Vagina (tissue), 2 donors: Measurements from ENCODE around the gene C12orf57. TPM values are rescaled to one million over a fixed set of nuclear protein-coding genes. Genes with fewer than 3 reads are reported as not detected.

ENCODE experiments used
- DNase-seq, 2 donors: peaks; one replicate each; pipeline ENCODE4 v3.0.0-alpha.2; 2017; ENCODE audit errors: extremely low spot score in 2 of 2
- H3K27ac ChIP-seq: fragments of 200-600 bp; sonication (generic); one replicate; pipeline ENCODE4 v1.5.1; 2019
- H3K27me3 ChIP-seq: fragments of 200-600 bp; sonication (generic); one replicate; pipeline ENCODE4 v1.5.1; 2019
- H3K36me3 ChIP-seq, 2 donors: fragments of 200-600 bp; sonication (generic); one replicate each; pipeline ENCODE4 v1.5.1; 2017 to 2019
- H3K4me1 ChIP-seq: fragments of 200-600 bp; sonication (generic); one replicate; pipeline ENCODE4 v1.5.1; 2019
- H3K4me3 ChIP-seq, 2 donors: fragments of 200-600 bp; sonication (generic); 1 replicate in 1 of 2; 2 replicates in 1 of 2; pipeline ENCODE4 v1.5.1; 2016 to 2019
- H3K9me3 ChIP-seq: fragments of 200-600 bp; sonication (generic); one replicate; pipeline ENCODE4 v1.5.1; 2019
- CTCF ChIP-seq, 3 experiments: fragments of 450-650 bp in 2 of 3; fragments of 200-600 bp in 1 of 3; sonication (generic) in 1 of 3; IDR thresholded peaks; one replicate each; pipeline ENCODE4 v1.5.1; 2017 to 2019; ENCODE audit warnings: antibody characterized with exemption in 3 of 3, mild to moderate bottlenecking in 2 of 3, moderate library complexity in 2 of 3
- POLR2A ChIP-seq, 2 donors: fragments of 450-650 bp; IDR thresholded peaks; one replicate each; pipeline ENCODE4 v1.6.1; 2017; ENCODE audit warnings: antibody characterized with exemption in 2 of 2, mild to moderate bottlenecking in 2 of 2, moderate library complexity in 2 of 2
- POLR2AphosphoS5 ChIP-seq, 2 donors: sonication (generic); formaldehyde crosslinking; IDR thresholded peaks; one replicate each; pipeline ENCODE4 v1.9.0; 2017; ENCODE audit warnings: antibody characterized with exemption in 2 of 2, mild to moderate bottlenecking in 2 of 2, low read depth in 1 of 2; ENCODE audit not compliant: insufficient read depth in 1 of 2
- intact Hi-C: fragments of 100-400 bp; cut with DNase I; formaldehyde crosslinking; loops from one replicate; pipeline ENCODE4 v1.15.1; 2023
- total RNA-seq: library from RNA; depleted of rRNA; stranded (reverse); fragments of >200 nt; gene quantifications from one replicate; pipeline ENCODE4 v1.2.3, GENCODE V29; 2016

The C12orf57 gene
- total RNA-seq, 1 donor from 2014 or later = 760 TPM

- no peaks in the 10 kb centered on the region for H3K27me3 ChIP-seq
- TF ChIP-seq CTCF (IDR thresholded peaks at IDR 0.05) (no peak), POLR2AphosphoS5 (IDR thresholded peaks at IDR 0.05; ENCODE audit: insufficient read depth in 1 of 2, low read depth in 1 of 2) (no peak), POLR2A (IDR thresholded peaks at IDR 0.05) (no peak)
- peak overlapping the region; percentile 99 for H3K27ac ChIP-seq
- intact Hi-C loops = no loop called here
- no peaks in the 10 kb centered on the region for H3K9me3 ChIP-seq
- no peak overlapping the region for H3K4me3 ChIP-seq
- peaks cover 36% of the 10 kb centered on the region for H3K4me1 ChIP-seq
- peaks cover 0 to 10% of the 10 kb centered on the region in 2 donors for H3K36me3 ChIP-seq
- DNase-seq = no peak
Measured at GRCh38 chr12:6923851-6924250, 20.0 kb upstream of the C12orf57 start.

DNA sequence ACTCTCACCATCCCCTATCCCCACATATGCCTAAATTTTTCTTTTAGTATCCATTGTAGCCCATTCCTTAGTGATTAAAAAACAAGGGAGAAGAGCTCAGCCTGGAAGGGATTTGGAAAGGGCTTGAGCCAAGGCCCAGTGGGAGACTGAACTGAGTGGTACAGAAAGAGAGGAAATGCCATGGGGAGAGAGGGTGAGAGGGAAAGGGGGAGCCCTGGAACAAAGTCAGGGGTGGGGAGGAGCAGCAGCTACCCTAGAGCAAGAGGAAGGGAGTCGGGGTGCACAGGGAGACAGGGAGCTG lies 18.6 kb upstream of the C12orf57 start:
- no peak for DNase-seq
- TF ChIP-seq POLR2AphosphoS5 (IDR thresholded peaks at IDR 0.05; ENCODE audit: insufficient read depth in 1 of 2, low read depth in 1 of 2) = no peak
- TF ChIP-seq POLR2A (IDR thresholded peaks at IDR 0.05) = no peak
- no peak for TF ChIP-seq CTCF (IDR thresholded peaks at IDR 0.05)
- Histone ChIP-seq H3K36me3 (peaks cover 0 to 10% of the 10 kb centered on the region in 2 donors), H3K27ac (peak overlapping the region; percentile 99), H3K4me1 (peaks cover 49% of the 10 kb centered on the region), H3K4me3 (peak overlapping the region; percentile 73 to 95), H3K9me3 (no peaks in the 10 kb centered on the region), H3K27me3 (no peaks in the 10 kb centered on the region)
- intact Hi-C loops = loop anchor here (5.0 kb wide), 1 partner anchor 58 kb away; the partner anchor contains the start of gene TPI1

DNA sequence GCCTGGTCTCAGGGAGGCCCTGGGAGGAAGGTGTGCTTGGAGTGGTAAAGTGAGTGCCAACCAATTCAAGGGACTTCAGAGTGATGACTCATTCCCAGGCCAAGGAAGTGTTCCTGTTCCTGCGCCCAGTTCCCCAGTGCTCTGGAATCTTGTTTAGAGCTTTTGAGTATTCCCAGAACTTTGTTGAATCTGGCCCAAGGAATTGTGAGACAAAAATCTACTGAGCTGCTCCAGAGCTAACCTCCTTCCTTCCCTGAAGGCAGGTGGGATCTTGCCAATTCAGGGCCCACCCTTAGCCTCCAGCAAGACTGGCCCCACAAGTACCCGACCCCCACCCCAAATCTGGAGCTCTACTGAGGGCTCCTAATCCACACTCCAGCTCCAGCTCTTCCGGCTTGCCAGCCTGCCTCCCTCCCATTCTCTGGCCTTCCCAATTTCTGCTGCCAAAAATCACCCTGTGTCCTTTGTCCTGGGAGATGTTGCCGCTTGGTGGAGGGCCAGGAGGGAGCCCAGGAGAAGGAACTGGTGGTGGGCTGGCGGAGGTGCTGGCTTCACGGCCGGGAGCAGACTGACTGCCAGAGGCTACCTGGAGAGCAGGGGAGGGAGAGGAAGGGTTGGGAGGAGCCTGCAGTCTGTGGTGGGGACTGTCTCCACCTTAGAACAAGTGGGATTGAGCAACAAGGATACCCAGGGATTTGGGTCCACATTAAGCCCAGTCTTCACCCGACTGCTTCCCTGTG lies 18.1 kb upstream of the C12orf57 start:
- Histone ChIP-seq H3K9me3 (no peaks in the 10 kb centered on the region), H3K4me1 (peaks cover 54% of the 10 kb centered on the region), H3K36me3 (peaks cover 0 to 10% of the 10 kb centered on the region in 2 donors), H3K27ac (peak overlapping the region; percentile 99), H3K27me3 (no peaks in the 10 kb centered on the region), H3K4me3 (peak overlapping the region; percentile 73 to 95)
- no peak for DNase-seq
- peak in 1 of 2 donors; percentile 43 for TF ChIP-seq POLR2A (IDR thresholded peaks at IDR 0.05)
- peak; percentile 73 to 90 for TF ChIP-seq POLR2AphosphoS5 (IDR thresholded peaks at IDR 0.05; ENCODE audit: insufficient read depth in 1 of 2, low read depth in 1 of 2)
- peak in 1 of 3 experiments; percentile 26 for TF ChIP-seq CTCF (IDR thresholded peaks at IDR 0.05)
- intact Hi-C loops = loop anchor here (5.0 kb wide), 1 partner anchor 58 kb away; the partner anchor contains the start of gene TPI1

DNA sequence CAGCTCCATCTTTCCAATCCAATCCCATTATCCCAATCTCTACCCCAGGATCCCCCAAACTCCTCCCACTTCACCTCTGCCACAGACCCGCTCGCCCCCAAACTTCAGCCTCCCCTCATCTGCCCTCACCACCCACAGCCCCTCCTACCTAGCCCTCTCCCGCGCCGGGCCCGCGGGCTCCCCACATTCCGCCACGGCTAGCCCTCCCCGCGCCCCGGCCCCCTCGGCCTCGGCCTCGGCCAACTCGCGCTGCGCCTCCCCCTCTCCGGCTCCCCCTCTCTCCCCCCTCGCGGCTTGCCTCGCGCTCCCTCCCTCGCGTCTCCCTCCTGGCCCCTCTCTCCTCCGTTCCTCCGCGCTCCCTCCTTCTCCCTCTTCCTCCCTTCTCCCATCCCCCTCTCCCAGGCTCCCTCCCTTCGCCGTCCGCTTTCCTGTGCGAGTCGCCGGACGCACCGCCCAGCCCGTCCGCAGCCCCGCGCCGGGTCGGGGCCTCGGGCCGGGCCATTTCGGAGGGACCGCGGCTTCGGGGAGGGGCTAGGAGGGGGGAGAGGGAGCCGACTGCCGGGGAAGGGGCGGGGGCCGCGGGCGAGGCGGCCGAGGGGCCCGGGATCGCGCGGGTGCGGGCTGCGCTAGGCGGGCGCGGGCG lies 16.3 kb upstream of the C12orf57 start, which contains the start of gene ATN1:
Gene ATN1 (plus strand): TSS at position 581 of the 643 bp plus-strand sequence. CDS start 6,043 bp downstream, outside the sequence.
- Histone ChIP-seq H3K36me3 (no peaks in the 10 kb centered on the region), H3K4me3 (peak within 1 kb of the TSS; percentile 73 to 95), H3K9me3 (no peaks in the 10 kb centered on the region), H3K27ac (peak within 1 kb of the TSS; percentile 99), H3K27me3 (no peaks in the 10 kb centered on the region), H3K4me1 (peaks cover 71% of the 10 kb centered on the region)
- DNase-seq = no peak
- intact Hi-C loops = loop anchor here (5.0 kb wide), 1 partner anchor 60 kb away; the partner anchor contains the start of gene TPI1
- no peak for TF ChIP-seq CTCF (IDR thresholded peaks at IDR 0.05)
- TF ChIP-seq POLR2AphosphoS5 (IDR thresholded peaks at IDR 0.05; ENCODE audit: insufficient read depth in 1 of 2, low read depth in 1 of 2) = peak in 1 of 2 donors; percentile 81
- TF ChIP-seq POLR2A (IDR thresholded peaks at IDR 0.05) = peak in 1 of 2 donors; percentile 42
